NCI-H2227 (cell line): ENCODE data around the gene ARHGEF26.

Experiments used
- DNase-seq: peaks from one replicate; lab custom pipeline; 2025; ENCODE audit not compliant: unreplicated experiment; lab: John Stamatoyannopoulos, UW

The ARHGEF26 gene

GRCh38 chr3:154247806-154248415 is 126.7 kb downstream of the ARHGEF26 start:
- DNase-seq = no peak

DNA sequence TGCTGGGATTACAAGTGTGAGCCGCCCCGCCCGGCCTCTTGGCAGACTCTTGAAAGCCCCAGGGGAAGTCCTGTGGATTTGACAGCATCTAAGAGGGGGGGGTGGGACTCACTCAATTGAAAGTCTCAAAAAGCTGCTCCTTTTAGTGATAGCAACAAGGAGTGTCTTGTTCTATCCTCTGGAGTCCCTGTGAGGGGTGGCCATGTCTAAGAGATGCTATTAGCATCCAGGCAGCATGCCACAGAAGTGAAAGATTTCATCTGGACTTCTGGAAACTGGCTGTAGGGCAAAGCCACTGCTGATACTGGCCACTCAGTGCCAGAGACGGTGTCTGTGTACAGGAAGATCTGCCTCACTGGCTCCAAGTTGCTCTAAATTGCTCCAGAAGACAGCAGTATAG is 129.1 kb downstream of the ARHGEF26 start:
- DNase-seq = no peak

DNA sequence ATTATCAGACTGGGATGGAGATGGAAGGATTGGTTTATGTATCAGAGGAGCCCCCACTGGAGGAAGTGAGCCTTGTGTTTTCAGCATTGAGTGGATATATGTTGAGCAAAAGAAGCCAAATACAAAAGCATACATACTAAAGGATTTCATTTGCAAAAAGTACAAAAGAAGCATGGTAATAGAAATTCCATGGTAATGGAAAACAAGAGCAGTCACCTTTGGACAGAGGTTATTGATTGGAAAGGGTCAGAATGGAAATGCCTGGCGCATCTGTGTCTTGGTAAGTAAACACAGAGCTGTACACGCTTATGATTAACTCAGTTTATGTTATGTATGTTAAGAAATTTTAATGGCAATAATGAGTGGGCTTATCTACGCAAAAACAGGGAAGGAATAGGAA is 130.4 kb downstream of the ARHGEF26 start:
- DNase-seq = no peak

DNA sequence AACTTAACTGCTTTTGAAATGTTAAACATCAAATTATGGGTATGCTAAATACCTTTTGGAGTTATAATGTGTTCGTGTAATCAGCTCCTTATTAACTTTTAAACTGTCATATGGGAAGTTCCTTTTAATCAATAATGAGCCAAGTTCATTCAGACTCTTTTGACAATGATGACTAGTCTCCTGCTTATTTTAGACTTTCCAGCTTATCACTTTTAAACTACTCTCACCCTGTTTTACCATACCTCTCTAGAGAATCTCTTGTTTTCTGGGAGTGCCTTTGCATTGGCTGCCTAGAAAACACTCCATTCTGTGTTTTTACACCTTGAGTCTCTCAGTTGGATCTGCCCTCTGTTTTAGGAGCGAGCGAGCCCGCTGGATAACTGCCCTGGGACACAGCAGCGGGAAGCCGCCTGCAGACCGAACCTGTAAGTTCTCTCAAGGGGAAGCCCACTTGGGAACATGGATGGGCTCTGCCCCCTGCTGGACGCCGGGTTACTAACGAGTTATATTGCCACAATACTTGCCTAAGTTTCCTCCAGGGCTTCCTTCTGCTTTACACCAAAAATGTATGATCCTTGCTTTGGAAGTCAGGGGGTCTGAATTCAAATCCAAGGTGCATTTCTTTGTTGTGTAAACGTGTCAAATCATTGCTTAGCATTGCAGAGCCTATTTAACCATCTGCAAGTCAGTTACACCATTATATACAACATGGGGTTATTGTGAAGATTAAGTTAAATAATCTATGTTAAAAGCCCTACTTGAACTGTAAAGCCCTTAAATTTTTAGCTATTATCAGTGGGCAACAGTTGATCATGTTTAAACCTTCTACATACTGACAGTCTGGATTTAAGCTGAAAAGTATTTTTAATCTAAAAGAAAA is 131.8 kb downstream of the ARHGEF26 start:
- peak; percentile 84 for DNase-seq

- DNase-seq = no peak
These were observed 133.3 kb downstream of the ARHGEF26 start for GRCh38 chr3:154254527-154254926.

GRCh38 chr3:154273381-154273780 is 152.2 kb downstream of the ARHGEF26 start:
- DNase-seq = no peak

DNA sequence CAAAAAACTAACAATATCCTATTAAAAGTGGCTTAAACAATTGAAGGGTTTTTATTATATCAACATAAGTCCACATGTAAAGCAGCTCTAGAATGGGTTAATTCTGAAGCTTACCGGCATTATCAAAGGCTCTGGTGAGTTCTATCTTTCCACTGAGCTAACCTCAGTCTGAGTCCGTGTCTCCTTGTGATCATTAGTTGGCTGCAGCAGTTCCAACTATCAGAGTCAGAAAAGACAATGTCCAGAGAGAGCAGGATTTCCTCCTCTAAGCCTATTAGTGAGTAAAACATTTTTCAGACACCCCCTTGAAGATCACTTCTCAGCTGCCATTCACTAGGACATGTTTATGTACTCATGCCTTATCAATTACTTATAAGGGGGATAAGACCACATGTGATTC is 153.2 kb downstream of the ARHGEF26 start:
- DNase-seq = no peak

DNA sequence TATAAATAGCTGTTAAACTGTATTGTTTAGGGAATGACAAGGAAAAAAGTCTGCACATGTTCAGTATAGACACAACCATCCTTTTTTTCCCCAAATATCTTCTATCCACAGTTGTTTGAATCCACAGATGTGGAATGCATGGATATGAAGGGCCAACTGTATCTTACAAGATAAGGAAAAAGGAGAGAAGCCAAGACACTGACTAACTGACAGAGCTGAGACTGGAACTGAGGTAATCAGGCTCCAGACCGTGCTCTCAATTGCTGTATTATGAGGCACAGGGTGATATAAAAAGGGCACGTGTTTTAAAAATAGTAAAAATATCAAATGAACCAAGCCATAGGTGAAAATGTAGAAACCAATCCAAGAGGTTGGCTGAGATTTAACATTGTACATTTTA is 154.1 kb downstream of the ARHGEF26 start:
- no peak for DNase-seq

- DNase-seq = peak; percentile 23
These were observed 154.8 kb downstream of the ARHGEF26 start for GRCh38 chr3:154275965-154276364.

- no peak for DNase-seq
These were observed 159.0 kb downstream of the ARHGEF26 start for GRCh38 chr3:154280161-154280560.

GRCh38 chr3:154285221-154285620 is 164.0 kb downstream of the ARHGEF26 start:
- DNase-seq = no peak

DNA sequence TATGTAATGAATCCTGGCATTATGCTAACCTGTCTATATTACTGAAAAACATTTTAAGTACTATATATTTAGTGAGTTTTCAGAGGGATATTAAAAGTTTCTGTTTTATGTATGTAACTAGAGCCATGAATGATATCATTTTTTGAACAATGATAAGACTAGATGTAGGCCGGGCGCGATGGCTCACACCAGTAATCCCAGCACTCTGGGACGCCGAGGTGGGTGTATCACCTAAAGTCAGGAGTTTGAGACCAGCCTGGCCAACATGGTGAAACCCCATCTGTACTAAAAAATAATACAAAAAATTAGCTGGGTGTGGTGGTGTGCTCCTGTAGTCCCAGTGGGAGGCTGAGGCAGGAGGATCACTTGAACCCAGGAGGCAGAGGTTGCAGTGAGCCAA is 169.0 kb downstream of the ARHGEF26 start:
- DNase-seq = no peak

GRCh38 chr3:154294016-154294415 is 172.8 kb downstream of the ARHGEF26 start:
- DNase-seq = no peak

DNA sequence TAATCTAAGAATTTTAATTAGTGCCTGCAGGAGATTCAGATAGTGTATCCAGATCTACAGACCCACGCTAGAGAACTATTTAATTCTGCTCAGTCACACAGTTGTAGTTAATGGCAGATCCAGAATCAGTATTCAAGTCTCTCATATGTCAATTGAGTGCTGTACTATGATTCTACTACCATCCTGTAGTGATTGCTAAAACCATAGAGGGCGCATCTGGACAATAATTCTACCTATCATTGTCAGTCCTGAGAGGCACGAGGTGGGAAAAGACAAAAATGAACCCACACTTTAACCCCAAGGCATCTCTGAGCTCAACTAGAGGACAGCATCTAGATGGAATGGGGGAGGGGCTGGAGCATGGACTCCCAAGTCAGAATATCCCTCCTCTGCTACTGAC is 180.4 kb downstream of the ARHGEF26 start:
- no peak for DNase-seq

DNA sequence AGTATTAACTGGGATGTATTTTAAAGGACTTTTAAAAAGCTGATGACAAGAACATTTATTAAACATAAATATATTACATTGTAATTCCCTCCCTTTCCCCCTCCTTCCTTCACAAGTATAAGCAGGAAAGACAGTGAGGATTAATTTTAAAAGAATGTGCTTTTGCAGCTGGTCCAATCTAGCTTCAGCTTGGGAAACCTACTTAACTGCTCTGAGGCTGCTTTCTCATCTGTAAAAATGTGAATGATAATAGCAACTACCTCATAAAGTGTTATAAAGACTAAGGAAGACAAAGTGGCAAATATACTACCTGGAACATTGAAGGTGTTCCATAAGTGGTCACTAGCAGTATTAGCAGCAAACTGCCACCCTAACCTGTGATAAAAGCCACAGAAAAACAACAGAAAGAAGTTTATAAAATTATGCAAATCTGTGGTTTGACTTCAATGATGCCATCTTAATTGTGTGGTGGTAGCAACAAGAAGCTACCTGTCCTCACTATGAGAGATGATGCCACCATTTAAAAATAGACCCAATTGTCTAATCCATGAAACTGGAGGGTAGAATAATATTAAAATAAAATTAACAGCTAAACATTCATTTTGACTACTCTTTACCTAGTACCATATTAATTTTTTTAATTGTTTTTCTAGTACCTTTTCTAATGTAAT is 183.1 kb downstream of the ARHGEF26 start:
- no peak for DNase-seq

GRCh38 chr3:154304936-154305335 is 183.7 kb downstream of the ARHGEF26 start:
- no peak for DNase-seq

DNA sequence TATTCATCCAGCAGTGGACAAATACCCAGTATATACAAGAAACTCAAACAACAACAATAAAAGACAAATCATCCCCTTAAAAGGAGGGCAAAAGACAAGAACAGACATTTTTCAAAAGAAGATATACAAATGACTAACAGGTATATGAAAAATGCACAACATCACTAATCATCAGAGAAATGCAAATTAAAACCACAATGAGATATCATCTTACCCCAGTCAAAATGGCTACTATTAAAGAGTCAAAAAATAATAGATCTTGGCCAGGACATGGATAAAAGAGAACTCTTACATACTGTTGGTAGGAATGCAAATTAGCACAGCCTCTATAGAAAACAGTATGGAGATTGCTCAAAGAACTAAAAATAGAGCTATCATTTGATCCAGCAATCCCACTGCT is 186.2 kb downstream of the ARHGEF26 start:
- no peak for DNase-seq
